Measurements from ENCODE around the gene CAPZB. TPM values are rescaled to one million over a fixed set of nuclear protein-coding genes. Genes with fewer than 3 reads are reported as not detected.

Gene CAPZB
- total RNA-seq, 1 experiment from 2014 or later = 348 TPM

DNA sequence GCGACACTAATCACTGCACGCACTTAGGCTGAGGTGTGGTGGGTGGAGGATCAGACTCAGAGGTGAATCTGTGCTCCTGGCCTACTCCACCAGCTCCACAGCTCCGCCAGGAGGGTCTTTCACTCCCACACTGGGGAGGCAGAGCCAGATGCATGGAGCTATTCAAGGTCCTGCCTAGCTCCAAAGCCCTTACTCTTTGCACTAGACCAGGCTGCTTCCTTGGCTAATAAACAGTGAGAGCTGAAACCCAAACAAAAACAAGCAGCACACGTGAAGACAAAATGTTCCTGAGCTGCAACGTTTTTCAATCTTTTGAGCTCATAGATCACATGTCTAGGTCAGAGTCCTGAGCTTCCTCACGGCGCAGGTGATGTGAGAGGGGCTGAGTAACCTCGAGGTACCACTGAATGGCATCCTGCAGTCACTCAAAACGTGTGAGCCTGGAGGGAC is 19.2 kb downstream of the CAPZB start:
- no peaks in the 10 kb centered on the region for H3K27me3 Mint-ChIP-seq (ENCODE audit: low read depth)
- H4K91ac ChIP-seq (ENCODE audit: insufficient read length, low read depth, low read length) = no peak overlapping the region
- H3K9me3 ChIP-seq (ENCODE audit: control insufficient read depth, low read depth, low read length) = no peaks in the 10 kb centered on the region
- peaks cover 9 to 21% (median 17%) of the 10 kb centered on the region in 3 experiments; a peak in 6 of 7 replicates for H3K36me3 Mint-ChIP-seq (ENCODE audit: insufficient read depth in 1 of 3, low read depth in 3 of 3)
- H3K79me2 ChIP-seq (ENCODE audit: insufficient read depth, low read length) = peaks cover 60% of the 10 kb centered on the region; the same call in 1 of the 2 replicates
- H3K27ac ChIP-seq (ENCODE audit: insufficient read length, low read depth, low read length) = no peak overlapping the region
- H3K56ac ChIP-seq (ENCODE audit: insufficient read length, low read depth, low read length) = no peak overlapping the region
- peaks cover 64 to 68% of the 10 kb centered on the region in 2 experiments for H3K4me1 Mint-ChIP-seq
- H3K18ac ChIP-seq (ENCODE audit: insufficient read length, low read depth, low read length) = no peak overlapping the region
- H4K8ac ChIP-seq (replicated peaks; ENCODE audit: insufficient read length, low read depth, low read length) = no peak overlapping the region
- H2BK5ac ChIP-seq (ENCODE audit: insufficient read length, low read length) = no peak overlapping the region
- H3K9ac ChIP-seq (ENCODE audit: extremely low read depth, insufficient read length, low read length) = no peak overlapping the region
- no peak overlapping the region for H2BK120ac ChIP-seq (ENCODE audit: low read depth, low read length, poor library complexity, severe bottlenecking)
- no peak overlapping the region for H3K4me2 ChIP-seq (ENCODE audit: insufficient read depth, insufficient read length, low read length)
- WGBS (ENCODE audit: extremely low coverage, insufficient read length, low lambda C conversion rate) = no CpG with 5 or more reads among the region's 9 CpGs
- H4K20me1 ChIP-seq (ENCODE audit: control insufficient read depth, insufficient read depth, insufficient read length) = no peaks in the 10 kb centered on the region
- TF ChIP-seq, protein P1, sequence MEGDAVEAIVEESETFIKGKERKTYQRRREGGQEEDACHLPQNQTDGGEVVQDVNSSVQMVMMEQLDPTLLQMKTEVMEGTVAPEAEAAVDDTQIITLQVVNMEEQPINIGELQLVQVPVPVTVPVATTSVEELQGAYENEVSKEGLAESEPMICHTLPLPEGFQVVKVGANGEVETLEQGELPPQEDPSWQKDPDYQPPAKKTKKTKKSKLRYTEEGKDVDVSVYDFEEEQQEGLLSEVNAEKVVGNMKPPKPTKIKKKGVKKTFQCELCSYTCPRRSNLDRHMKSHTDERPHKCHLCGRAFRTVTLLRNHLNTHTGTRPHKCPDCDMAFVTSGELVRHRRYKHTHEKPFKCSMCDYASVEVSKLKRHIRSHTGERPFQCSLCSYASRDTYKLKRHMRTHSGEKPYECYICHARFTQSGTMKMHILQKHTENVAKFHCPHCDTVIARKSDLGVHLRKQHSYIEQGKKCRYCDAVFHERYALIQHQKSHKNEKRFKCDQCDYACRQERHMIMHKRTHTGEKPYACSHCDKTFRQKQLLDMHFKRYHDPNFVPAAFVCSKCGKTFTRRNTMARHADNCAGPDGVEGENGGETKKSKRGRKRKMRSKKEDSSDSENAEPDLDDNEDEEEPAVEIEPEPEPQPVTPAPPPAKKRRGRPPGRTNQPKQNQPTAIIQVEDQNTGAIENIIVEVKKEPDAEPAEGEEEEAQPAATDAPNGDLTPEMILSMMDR (conservative IDR thresholded peaks at IDR 0.05) = no peak
- no peak overlapping the region for H3K23ac ChIP-seq (ENCODE audit: insufficient read length, low read depth, low read length)
- H3K27me3 ChIP-seq (ENCODE audit: insufficient read depth, low read length) = no peaks in the 10 kb centered on the region
- H2AFZ ChIP-seq (ENCODE audit: low read length) = no peak overlapping the region
- H4K5ac ChIP-seq (ENCODE audit: insufficient read length, low read depth, low read length) = no peak overlapping the region
- no peak overlapping the region for H3K4ac ChIP-seq (ENCODE audit: low read depth, low read length)
- H3T11ph ChIP-seq (ENCODE audit: low read length) = no peak overlapping the region
- H3K4me3 Mint-ChIP-seq = no peak overlapping the region
- peaks cover 21% of the 10 kb centered on the region for H3K4me1 ChIP-seq (ENCODE audit: insufficient read depth, low read length)
- DNase-seq = no peak
- H3K27ac Mint-ChIP-seq = peak overlapping the region in 1 of 3 experiments; percentile 51; a peak in 2 of 7 replicates
- peaks cover 4% of the 10 kb centered on the region for H3K79me1 ChIP-seq (ENCODE audit: insufficient read depth, low read depth, low read length, poor library complexity, severe bottlenecking)
- no peak overlapping the region for H2BK15ac ChIP-seq (ENCODE audit: low read depth, low read length)
- no peak overlapping the region for H2BK20ac ChIP-seq (ENCODE audit: low read depth, low read length, poor library complexity, severe bottlenecking)
- H2BK12ac ChIP-seq (ENCODE audit: insufficient read length, low read depth, low read length) = no peak overlapping the region
- H3K23me2 ChIP-seq (ENCODE audit: insufficient read length, low read depth, low read length, poor library complexity, severe bottlenecking) = no peaks in the 10 kb centered on the region
- H2AK5ac ChIP-seq (ENCODE audit: insufficient read length, low read length) = no peak overlapping the region
- no peaks in the 10 kb centered on the region for H3K9me3 Mint-ChIP-seq
- no peak overlapping the region for H3K14ac ChIP-seq (ENCODE audit: insufficient read depth, low read length)

Measured in H9 (cell line).